OCI-LY1 (cell line): ENCODE data around the gene CNTNAP2.
A peak's percentile ranks its signal among the peaks of the same experiment; 100 is the strongest.

Source experiments
- H2AFZ ChIP-seq: fragments of 200-600 bp; sonication (generic), shearing (Covaris generic); 2 replicates; pipeline ENCODE4 v1.6.0; 2014; ENCODE audit warnings: antibody characterized with exemption, mild to moderate bottlenecking, low read length
- H3F3A ChIP-seq: fragments of 200-600 bp; sonication (generic), shearing (Covaris generic); 2 replicates; pipeline ENCODE4 v1.6.0; 2014; ENCODE audit warnings: mild to moderate bottlenecking, antibody characterized with exemption, low read length, moderate library complexity; ENCODE audit not compliant: insufficient read depth
- H3K27ac ChIP-seq: fragments of 200-600 bp; sonication (generic); 2 replicates; pipeline ENCODE4 v1.5.1; 2014; ENCODE audit warnings: low read length, mixed run types, mild to moderate bottlenecking, low read depth; ENCODE audit not compliant: poor library complexity, severe bottlenecking
- H3K27me3 ChIP-seq: fragments of 200-600 bp; sonication (generic); 2 replicates; pipeline ENCODE4 v1.6.0; 2014; ENCODE audit warnings: antibody characterized with exemption, mild to moderate bottlenecking, low read length, moderate library complexity; ENCODE audit not compliant: insufficient read depth
- H3K36me3 ChIP-seq: fragments of 200-600 bp; sonication (generic); 2 replicates; pipeline ENCODE4 v1.6.1; 2014; ENCODE audit warnings: mild to moderate bottlenecking, antibody characterized with exemption, low read length, moderate library complexity, mixed read lengths; ENCODE audit not compliant: insufficient read depth
- H3K4me1 ChIP-seq: fragments of 200-600 bp; sonication (generic); 2 replicates; pipeline ENCODE4 v1.5.1; 2014; ENCODE audit warnings: mild to moderate bottlenecking, low read length, moderate library complexity; ENCODE audit not compliant: insufficient read depth, severe bottlenecking
- H3K4me2 ChIP-seq: fragments of 200-600 bp; sonication (generic), shearing (Covaris generic); 2 replicates; pipeline ENCODE4 v1.6.1; 2014; ENCODE audit warnings: low read length
- H3K4me3 ChIP-seq: fragments of 200-600 bp; sonication (generic); 2 replicates; pipeline ENCODE4 v1.5.1; 2014; ENCODE audit warnings: low read length, low read depth, mild to moderate bottlenecking, mixed read lengths; ENCODE audit not compliant: poor library complexity, severe bottlenecking
- H3K79me2 ChIP-seq: fragments of 200-600 bp; shearing (Covaris generic); 2 replicates; pipeline ENCODE4 v1.6.1; 2016; ENCODE audit warnings: mixed run types, low read length, mixed read lengths; ENCODE audit not compliant: insufficient read depth
- H3K9ac ChIP-seq: fragments of 200-600 bp; sonication (generic), shearing (Covaris generic); 2 replicates; pipeline ENCODE4 v1.6.1; 2014; ENCODE audit warnings: mild to moderate bottlenecking, low read length, mixed read lengths
- H3K9me2 ChIP-seq: fragments of 200-600 bp; sonication (generic), shearing (Covaris generic); 2 replicates; pipeline ENCODE4 v1.6.1; 2014; ENCODE audit warnings: low read depth, mild to moderate bottlenecking, low read length, mixed read lengths
- H3K9me3 ChIP-seq: fragments of 200-600 bp; shearing (Covaris generic); 2 replicates; pipeline ENCODE4 v1.6.1; 2014; ENCODE audit warnings: low read length, mixed read lengths
- H4K20me1 ChIP-seq: fragments of 200-600 bp; sonication (generic), shearing (Covaris generic); 2 replicates; pipeline ENCODE4 v1.6.0; 2016; ENCODE audit warnings: mild to moderate bottlenecking, low read length; ENCODE audit not compliant: insufficient read depth
- CTCF ChIP-seq: fragments of 200-600 bp; sonication (generic), shearing (Covaris generic); IDR thresholded peaks from 2 replicates; pipeline ENCODE4 v1.5.1; 2017; ENCODE audit warnings: mild to moderate bottlenecking, antibody characterized with exemption, low read length, moderate library complexity, mixed read lengths
- EZH2 ChIP-seq: fragments of 200-600 bp; sonication (generic), shearing (Covaris generic); IDR thresholded peaks from 2 replicates; pipeline ENCODE4 v1.8.0; 2017; ENCODE audit warnings: borderline replicate concordance, mixed run types, mild to moderate bottlenecking, antibody characterized with exemption, low read length, moderate library complexity, mixed read lengths

Gene CNTNAP2

GRCh38 chr7:147171013-147171391 lies 1054.4 kb downstream of the CNTNAP2 start:
- H3K4me1 ChIP-seq = peaks cover 33% of the 10 kb centered on the region
- H3K9ac ChIP-seq = peak overlapping the region; percentile 55
- peak overlapping the region; percentile 18 for H3K27ac ChIP-seq
- no peaks in the 10 kb centered on the region for H3K79me2 ChIP-seq
- H3K27me3 ChIP-seq = no peaks in the 10 kb centered on the region
- TF ChIP-seq EZH2 = no peak
- TF ChIP-seq CTCF = no peak
- no peaks in the 10 kb centered on the region for H3K9me2 ChIP-seq
- H3K4me3 ChIP-seq = peak overlapping the region; percentile 54
- H2AFZ ChIP-seq = peak overlapping the region; percentile 38
- H4K20me1 ChIP-seq = no peaks in the 10 kb centered on the region
- peak overlapping the region; percentile 74 for H3K4me2 ChIP-seq
- H3F3A ChIP-seq = no peaks in the 10 kb centered on the region
- no peaks in the 10 kb centered on the region for H3K9me3 ChIP-seq
- H3K36me3 ChIP-seq = no peaks in the 10 kb centered on the region

GRCh38 chr7:147173883-147174282 lies 1057.3 kb downstream of the CNTNAP2 start:
- Histone ChIP-seq H3K79me2 (no peaks in the 10 kb centered on the region), H3K4me2 (peak overlapping the region; percentile 7), H2AFZ (no peak overlapping the region), H3K4me3 (no peak overlapping the region), H3K4me1 (peaks cover 33% of the 10 kb centered on the region), H3K36me3 (no peaks in the 10 kb centered on the region), H3K9me3 (no peaks in the 10 kb centered on the region), H3K27me3 (no peaks in the 10 kb centered on the region), H4K20me1 (no peaks in the 10 kb centered on the region), H3F3A (no peaks in the 10 kb centered on the region), H3K27ac (no peak overlapping the region), H3K9ac (no peak overlapping the region; the same call in 1 of the 2 replicates), H3K9me2 (no peaks in the 10 kb centered on the region)
- TF ChIP-seq EZH2 (no peak), CTCF (no peak)

DNA sequence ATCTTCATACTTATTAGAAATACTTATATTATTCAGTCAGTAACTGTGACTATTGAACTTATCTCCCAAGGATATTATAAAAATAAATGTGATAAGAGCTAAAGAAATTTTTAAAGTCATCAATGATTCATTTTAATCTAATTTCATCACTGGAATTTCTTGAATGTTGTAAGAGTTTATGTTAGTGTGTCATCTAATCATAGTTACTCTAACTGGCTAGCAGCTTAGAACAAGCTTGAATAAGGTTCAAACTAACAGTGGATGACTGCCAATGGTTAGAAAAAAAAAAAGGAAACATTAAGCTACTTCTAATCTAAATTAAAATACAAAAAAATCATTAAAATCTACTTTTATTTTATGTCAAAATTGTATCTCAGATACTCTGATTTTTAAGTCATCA lies 1066.3 kb downstream of the CNTNAP2 start:
- Histone ChIP-seq H3K79me2 (no peaks in the 10 kb centered on the region), H2AFZ (no peak overlapping the region), H3K9me2 (no peaks in the 10 kb centered on the region), H3F3A (no peaks in the 10 kb centered on the region), H4K20me1 (no peaks in the 10 kb centered on the region), H3K4me2 (no peak overlapping the region), H3K27ac (no peak overlapping the region), H3K36me3 (no peaks in the 10 kb centered on the region), H3K4me1 (no peaks in the 10 kb centered on the region), H3K27me3 (no peaks in the 10 kb centered on the region), H3K9me3 (peaks cover 13% of the 10 kb centered on the region; the same call in 1 of the 2 replicates), H3K9ac (no peak overlapping the region), H3K4me3 (no peak overlapping the region)
- no peak for TF ChIP-seq CTCF
